Thoracic aorta (tissue), 2 donors: ENCODE measurements around the gene KMT2E. TPM values are rescaled to one million over a fixed set of nuclear protein-coding genes. Genes with fewer than 3 reads are reported as not detected.

Experiments
- ATAC-seq: fragments of 150-250 bp; one replicate; pipeline ENCODE4 v1.8.0; 2017; ENCODE audit warnings: low read depth; ENCODE audit not compliant: insufficient number of reproducible peaks, low FRiP score
- DNase-seq: peaks from one replicate; pipeline ENCODE4 v3.0.0-alpha.2; 2020; ENCODE audit warnings: low spot score
- H3K27ac ChIP-seq, 2 donors: fragments of 200-600 bp; sonication (generic); 1 replicate in 1 of 2; 2 replicates in 1 of 2; pipeline ENCODE4 v1.5.1; 2016; ENCODE audit warnings: mild to moderate bottlenecking in 2 of 2, moderate library complexity in 2 of 2
- H3K27me3 ChIP-seq: fragments of 200-600 bp; sonication (generic); replicated peaks from 2 replicates; pipeline ENCODE4 v1.6.0; 2016; ENCODE audit warnings: mild to moderate bottlenecking; ENCODE audit not compliant: insufficient read depth
- H3K36me3 ChIP-seq: fragments of 200-600 bp; sonication (generic); one replicate; pipeline ENCODE4 v1.5.1; 2016
- H3K4me1 ChIP-seq, 2 donors: fragments of 200-600 bp; sonication (generic); 1 replicate in 1 of 2; 2 replicates in 1 of 2; pipeline versions ENCODE4 v1.5.1 to v1.6.0; 2016; ENCODE audit warnings: low read depth in 2 of 2, mild to moderate bottlenecking in 1 of 2; ENCODE audit not compliant: control insufficient read depth in 1 of 2
- H3K4me3 ChIP-seq: fragments of 200-600 bp; sonication (generic); 2 replicates; pipeline ENCODE4 v1.5.1; 2016; ENCODE audit warnings: mild to moderate bottlenecking
- H3K9me3 ChIP-seq: fragments of 200-600 bp; sonication (generic); 2 replicates; pipeline ENCODE4 v1.5.1; 2016
- CTCF ChIP-seq: fragments of 200-600 bp; sonication (generic); IDR thresholded peaks from one replicate; pipeline ENCODE4 v1.5.1; 2019; ENCODE audit warnings: antibody characterized with exemption
- total RNA-seq, 2 donors: library from RNA; depleted of rRNA; stranded (reverse); fragments of >200 nt; gene quantifications; one replicate each; pipeline versions ENCODE4 v1.1.0 to v1.2.3, GENCODE V29; 2016

Gene KMT2E
- total RNA-seq, 2 donors from 2014 or later, result 139 to 140 TPM

- ATAC-seq, result no peak
- Histone ChIP-seq H3K4me3 (no peak overlapping the region), H3K27me3 (no peaks in the 10 kb centered on the region), H3K27ac (no peak overlapping the region), H3K9me3 (no peaks in the 10 kb centered on the region), H3K36me3 (peaks cover 39% of the 10 kb centered on the region), H3K4me1 (peaks cover 3 to 6% of the 10 kb centered on the region in 2 donors)
- DNase-seq, result no peak
- TF ChIP-seq CTCF, result no peak
Measured at GRCh38 chr7:105112440-105113418, 98.7 kb downstream of the KMT2E start.

DNA sequence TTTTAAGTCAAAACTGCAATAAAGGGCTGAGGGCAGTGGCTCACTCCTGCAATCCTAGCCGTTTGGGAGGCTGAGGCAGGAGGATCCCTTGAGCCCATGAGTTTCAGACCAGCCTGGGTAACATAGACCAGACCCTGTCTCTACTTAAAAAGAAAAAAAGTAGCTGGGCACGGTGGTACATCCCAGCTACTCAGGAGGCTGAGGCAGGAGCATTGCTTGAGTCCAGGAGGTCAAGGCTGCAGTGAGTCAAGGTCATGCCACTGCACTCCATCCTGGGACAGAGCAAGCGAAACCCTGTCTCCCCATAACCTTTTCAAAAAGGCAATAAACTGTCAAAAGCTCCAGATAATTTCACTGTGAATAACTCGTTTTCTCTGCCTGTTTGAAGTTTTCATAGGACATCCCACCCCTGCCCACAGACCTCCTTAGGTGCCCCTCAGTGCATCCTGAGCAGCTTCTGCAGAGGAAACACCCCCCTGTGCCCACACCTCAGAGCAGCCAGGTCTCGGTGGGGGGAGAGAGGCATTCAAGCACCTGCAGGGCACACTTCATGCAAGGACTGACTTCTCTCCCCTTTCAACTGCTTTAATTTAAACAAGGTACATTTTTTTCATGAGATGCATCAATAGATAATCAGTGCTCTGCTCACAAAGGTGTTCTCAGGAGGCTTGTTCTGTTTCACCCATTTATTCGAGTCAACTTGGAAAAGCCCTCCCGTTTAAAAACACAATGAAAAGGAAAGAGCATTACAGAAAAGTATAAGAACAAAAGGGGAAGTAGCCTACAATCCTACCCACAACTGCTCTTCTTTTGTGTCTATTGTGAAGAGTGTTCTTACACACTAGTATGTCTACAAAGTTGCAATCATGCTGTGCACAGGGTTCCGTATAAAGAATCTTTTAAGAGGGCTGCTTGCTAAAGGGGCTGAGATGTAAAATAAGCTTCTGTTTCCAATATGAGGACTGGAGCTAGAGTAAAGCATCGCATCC is 104.9 kb downstream of the KMT2E start:
- no peak overlapping the region for H3K4me3 ChIP-seq
- no peaks in the 10 kb centered on the region for H3K4me1 ChIP-seq
- DNase-seq, result no peak
- peaks cover 7% of the 10 kb centered on the region for H3K36me3 ChIP-seq
- TF ChIP-seq CTCF, result no peak
- no peak overlapping the region for H3K27ac ChIP-seq
- ATAC-seq, result no peak
- H3K27me3 ChIP-seq, result no peaks in the 10 kb centered on the region
- H3K9me3 ChIP-seq, result no peaks in the 10 kb centered on the region

- Histone ChIP-seq H3K27ac (no peak overlapping the region), H3K27me3 (no peaks in the 10 kb centered on the region), H3K9me3 (no peaks in the 10 kb centered on the region), H3K36me3 (no peaks in the 10 kb centered on the region), H3K4me1 (no peaks in the 10 kb centered on the region), H3K4me3 (no peak overlapping the region)
- ATAC-seq (no peak), DNase-seq (no peak)
- TF ChIP-seq CTCF, result no peak
Measured at GRCh38 chr7:105122619-105123018, 108.6 kb downstream of the KMT2E start.

GRCh38 chr7:105125745-105126144 is 111.7 kb downstream of the KMT2E start:
- Histone ChIP-seq H3K27ac (no peak overlapping the region), H3K9me3 (no peaks in the 10 kb centered on the region), H3K4me3 (no peak overlapping the region), H3K36me3 (no peaks in the 10 kb centered on the region), H3K27me3 (no peaks in the 10 kb centered on the region), H3K4me1 (no peaks in the 10 kb centered on the region)
- ATAC-seq (no peak), DNase-seq (no peak)
- TF ChIP-seq CTCF, result no peak
